GM12878 (cell line): ENCODE measurements around the gene PLK2. TPM values are rescaled to one million over a fixed set of nuclear protein-coding genes. Genes with fewer than 3 reads are reported as not detected.

Source experiments
- ATAC-seq: fragments of 200-7000 bp; cut with Tn5 transposase; 3 replicates; pipeline ENCODE4 v1.9.1; 2020; ENCODE audit warnings: mild to moderate bottlenecking, moderate library complexity
- BruUV-seq: library from RNA; stranded (reverse); fragments of 400-500 nt; replicated peaks from 2 replicates; lab custom pipeline; 2021; lab: Mats Ljungman, UMichigan
- CTCF ChIA-PET: fragments of 300-600 bp; sonication (Branson Sonifier 250); formaldehyde crosslinking; extraction: SDS; loops from one replicate; lab custom pipeline; 2021; ENCODE audit warnings: inconsistent platforms; lab: Yijun Ruan, JAX
- POLR2A ChIA-PET: fragments of 350-600 bp; formaldehyde crosslinking; extraction: SDS; loops from one replicate; lab custom pipeline; 2021; ENCODE audit warnings: inconsistent platforms; lab: Charles Lee
- RAD21 ChIA-PET: fragments of 300-600 bp; sonication (Branson Sonifier 250); formaldehyde crosslinking; loops from one replicate; lab custom pipeline; 2023; ENCODE audit warnings: antibody characterized with exemption; ENCODE audit not compliant: unreplicated experiment; lab: Charles Lee
- SMC1A ChIA-PET: fragments of 300-600 bp; sonication (Branson Sonifier 250); formaldehyde crosslinking; loops from one replicate; lab custom pipeline; 2023; ENCODE audit not compliant: unreplicated experiment, uncharacterized antibody; lab: Charles Lee
- DNase-seq: peaks from one replicate; pipeline ENCODE4 v3.0.0-alpha.2; 2011; ENCODE audit warnings: low read depth, low spot score
- FAIRE-seq: peaks from 3 replicates; lab custom pipeline; 2011; peaks lifted over from hg19 to GRCh38; lab: Jason Lieb, UNC
- H2AFZ ChIP-seq: 2 replicates; pipeline ENCODE4 v1.6.0; 2011; ENCODE audit warnings: low read depth, low read length, control low read depth; ENCODE audit not compliant: control insufficient read depth
- H3K27ac ChIP-seq: 2 replicates; pipeline ENCODE4 v1.5.1; 2011; ENCODE audit warnings: control low read depth; ENCODE audit not compliant: control insufficient read depth, insufficient read depth
- H3K27me3 ChIP-seq, 2 experiments: replicated peaks in 1 of 2; 2 replicates each; pipeline versions ENCODE4 v1.6.0 to v1.6.1; 2011; ENCODE audit warnings: low read length in 1 of 2; ENCODE audit not compliant: control insufficient read depth in 2 of 2, insufficient read depth in 2 of 2
- H3K36me3 ChIP-seq, 2 experiments: 2 replicates each; pipeline ENCODE4 v1.5.1; 2011; ENCODE audit warnings: low read length in 1 of 2; ENCODE audit not compliant: control insufficient read depth in 2 of 2, insufficient read depth in 2 of 2
- H3K4me1 ChIP-seq: 2 replicates; pipeline ENCODE4 v1.6.1; 2011; ENCODE audit warnings: mild to moderate bottlenecking, low read length, moderate library complexity, mixed read lengths; ENCODE audit not compliant: control insufficient read depth, insufficient read depth
- H3K4me2 ChIP-seq: 2 replicates; pipeline ENCODE4 v1.6.0; 2011; ENCODE audit warnings: control low read depth; ENCODE audit not compliant: control insufficient read depth, insufficient read depth
- H3K4me3 ChIP-seq: fragments of 200-600 bp; sonication (generic); 2 replicates; pipeline ENCODE4 v1.5.1; 2016
- H3K79me2 ChIP-seq: 2 replicates; pipeline ENCODE4 v1.6.0; 2011; ENCODE audit warnings: low read length; ENCODE audit not compliant: control insufficient read depth, insufficient read depth
- H3K9ac ChIP-seq: 2 replicates; pipeline ENCODE4 v1.8.0; 2011; ENCODE audit warnings: low read length, control low read depth, mixed read lengths; ENCODE audit not compliant: control insufficient read depth, insufficient read depth
- H3K9me3 ChIP-seq: replicated peaks from 3 replicates; pipeline ENCODE4 v1.5.1; 2011; ENCODE audit warnings: mild to moderate bottlenecking, low read length; ENCODE audit not compliant: control insufficient read depth, insufficient read depth
- H4K20me1 ChIP-seq: 2 replicates; pipeline ENCODE4 v1.6.0; 2011; ENCODE audit not compliant: control insufficient read depth, insufficient read depth
- CEBPB ChIP-seq, 2 experiments: fragments of 150-350 bp in 1 of 2; IDR thresholded peaks; 2 replicates each; pipeline ENCODE4 v1.6.1; 2012 to 2014; ENCODE audit warnings: low read depth in 2 of 2, low read length in 2 of 2, borderline replicate concordance in 1 of 2, inconsistent platforms in 1 of 2
- CUX1 ChIP-seq: IDR thresholded peaks from 2 replicates; pipeline ENCODE4 v1.6.1; 2012; ENCODE audit warnings: improper control_type of control experiment, low read depth, low read length; ENCODE audit not compliant: insufficient replicate concordance
- HSF1 ChIP-seq: fragments of 150-350 bp; IDR thresholded peaks from 2 replicates; pipeline ENCODE4 v1.6.1; 2014; ENCODE audit warnings: mild to moderate bottlenecking, low read depth, low read length
- JUNB ChIP-seq: IDR thresholded peaks from 2 replicates; pipeline ENCODE4 v1.6.1; 2016; ENCODE audit warnings: antibody characterized with exemption, mild to moderate bottlenecking
- KDM1A ChIP-seq: fragments of 200-600 bp; sonication (generic); IDR thresholded peaks from 2 replicates; pipeline ENCODE4 v1.6.1; 2016; ENCODE audit warnings: borderline replicate concordance
- MYB ChIP-seq: fragments of 150-350 bp; IDR thresholded peaks from 2 replicates; pipeline ENCODE4 v1.6.1; 2014; ENCODE audit warnings: mild to moderate bottlenecking, low read depth, low read length, borderline replicate concordance
- PAX8 ChIP-seq: fragments of 450-650 bp; IDR thresholded peaks from 2 replicates; pipeline ENCODE4 v1.6.1; 2017; ENCODE audit warnings: mild to moderate bottlenecking, moderate library complexity
- POLR2AphosphoS2 ChIP-seq: IDR thresholded peaks from 2 replicates; pipeline ENCODE4 v1.6.1; 2011; ENCODE audit warnings: low read depth, mild to moderate bottlenecking, low read length, improper control_type of control experiment, moderate library complexity
- POLR2AphosphoS5 ChIP-seq: IDR thresholded peaks from 2 replicates; pipeline ENCODE4 v1.6.1; 2011; ENCODE audit warnings: mild to moderate bottlenecking, low read length, inconsistent platforms
- RBBP5 ChIP-seq: fragments of 200-600 bp; sonication (generic); conservative IDR thresholded peaks from 2 replicates; pipeline ENCODE4 v1.6.1; 2016
- RCOR1 ChIP-seq: conservative IDR thresholded peaks from 2 replicates; pipeline ENCODE4 v1.6.1; 2012; ENCODE audit warnings: low read depth, low read length, improper control_type of control experiment
- WGBS: methylation state at CpG from one replicate; pipeline ENCODE4 v1.1.6; 2016; ENCODE audit warnings: low lambda C conversion rate; ENCODE audit not compliant: insufficient replicate concordance, insufficient coverage; ENCODE audit errors: missing lambda C conversion rate; 5-methylcytosine and 5-hydroxymethylcytosine counted together
- in situ Hi-C: fragments of 300-500 bp; cut with MboI; formaldehyde crosslinking; loops from 9 replicates; pipeline ENCODE4 v1.14.3; 2018; ENCODE audit warnings: mixed read lengths
- intact Hi-C: fragments of 100-400 bp; cut with micrococcal nuclease; formaldehyde crosslinking; loops from one replicate; pipeline ENCODE4 v1.14.2; 2022; ENCODE audit not compliant: unreplicated experiment
- polyA plus RNA-seq, 11 experiments: library from polyadenylated mRNA; depleted of rRNA in 4 of 11; unstranded in 6 of 11; stranded (reverse) in 5 of 11; fragments of >200 nt; fragmentation: Nextera tagmentation in 4 of 11; fragmentation: Illumina TruSeq in 1 of 11; extraction: Ambion mirVana in 4 of 11; extraction: Trizol in 1 of 11; gene quantifications; 1 replicate in 1 of 11; 2 replicates in 10 of 11; pipeline versions ENCODE4 v1.2.1 to v1.2.3, GENCODE V29; 2011 to 2016; ENCODE audit warnings: inconsistent platforms in 2 of 11, missing spikeins in 2 of 11, low read depth in 1 of 11
- total RNA-seq, 4 experiments: library from RNA; depleted of rRNA in 3 of 4; stranded (reverse); fragments of >200 nt in 3 of 4; fragmentation: Illumina TruSeq in 1 of 4; extraction: Trizol in 1 of 4; gene quantifications; 2 replicates each; pipeline versions ENCODE4 v1.2.1 to v1.2.3, GENCODE V29; 2013 to 2021

The PLK2 gene
- total and polyA plus RNA-seq, 10 of the 15 experiments (the other 5 are each of a cell fraction or from before 2014, with no cell fraction given), result 0.07 to 3.9 (median 0.52) TPM

GRCh38 chr5:58439094-58439644 is 20.7 kb downstream of the PLK2 start:
- 63% methylated on average over 5 of the region's 5 CpGs for WGBS
- CTCF ChIA-PET, result interaction anchor here (0.9 kb wide), 1 partner anchor 20 kb away, joined by 4 read pairs; no protein-coding TSS in a partner anchor
- no peaks in the 10 kb centered on the region for H3K9me3 ChIP-seq
- H3K36me3 ChIP-seq, result no peaks in the 10 kb centered on the region
- no peaks in the 10 kb centered on the region for H4K20me1 ChIP-seq
- H3K4me1 ChIP-seq, result no peaks in the 10 kb centered on the region
- H3K27ac ChIP-seq, result no peak overlapping the region
- intact Hi-C loops (no loop called here), in situ Hi-C loops (no loop called here)
- H3K4me3 ChIP-seq, result no peak overlapping the region
- H3K79me2 ChIP-seq, result no peaks in the 10 kb centered on the region
- RAD21 ChIA-PET, result interaction anchor here (0.6 kb wide), 1 partner anchor 282 kb away, joined by 3 read pairs; no protein-coding TSS in a partner anchor
- SMC1A ChIA-PET, result interaction anchor here (1.2 kb wide), 1 partner anchor 16 kb away, joined by 3 read pairs; no protein-coding TSS in a partner anchor
- no peaks in the 10 kb centered on the region for H3K27me3 ChIP-seq
- no peak for DNase-seq
- ATAC-seq, result no peak
- FAIRE-seq, result no peak
- H2AFZ ChIP-seq, result no peak overlapping the region
- no peak overlapping the region for H3K4me2 ChIP-seq
- TF ChIP-seq KDM1A, result no peak
- no peak overlapping the region for H3K9ac ChIP-seq
- no TSS peak for BruUV-seq
- POLR2A ChIA-PET, result no interaction called here

GRCh38 chr5:58437661-58438060 is 22.2 kb downstream of the PLK2 start:
- Histone ChIP-seq H3K4me1 (no peaks in the 10 kb centered on the region), H3K79me2 (no peaks in the 10 kb centered on the region), H3K9me3 (no peaks in the 10 kb centered on the region), H3K36me3 (no peaks in the 10 kb centered on the region), H3K27ac (no peak overlapping the region), H3K9ac (no peak overlapping the region), H4K20me1 (no peaks in the 10 kb centered on the region), H3K4me2 (no peak overlapping the region), H3K4me3 (no peak overlapping the region), H2AFZ (no peak overlapping the region), H3K27me3 (no peaks in the 10 kb centered on the region)
- in situ Hi-C loops (no loop called here), intact Hi-C loops (no loop called here)
- SMC1A ChIA-PET, result interaction anchor here (1.2 kb wide), 1 partner anchor 15 kb away, joined by 3 read pairs; no protein-coding TSS in a partner anchor
- CTCF ChIA-PET, result no interaction called here
- RAD21 ChIA-PET, result no interaction called here
- POLR2A ChIA-PET, result no interaction called here
- no TSS peak for BruUV-seq
- DNase-seq (no peak), FAIRE-seq (no peak), ATAC-seq (no peak)
- WGBS, result 21% methylated on average over 3 of the region's 3 CpGs
- TF ChIP-seq JUNB (no peak), POLR2AphosphoS5 (no peak), RBBP5 (no peak), PAX8 (no peak), RCOR1 (no peak), CUX1 (no peak), POLR2AphosphoS2 (no peak), CEBPB (IDR thresholded peaks at IDR 0.05; ENCODE audit: borderline replicate concordance in 1 of 2, low read depth in 2 of 2, low read length in 2 of 2) (no peak), MYB (no peak), HSF1 (no peak)
